Measurements from ENCODE around the gene TMEM235.

Gene TMEM235

DNA sequence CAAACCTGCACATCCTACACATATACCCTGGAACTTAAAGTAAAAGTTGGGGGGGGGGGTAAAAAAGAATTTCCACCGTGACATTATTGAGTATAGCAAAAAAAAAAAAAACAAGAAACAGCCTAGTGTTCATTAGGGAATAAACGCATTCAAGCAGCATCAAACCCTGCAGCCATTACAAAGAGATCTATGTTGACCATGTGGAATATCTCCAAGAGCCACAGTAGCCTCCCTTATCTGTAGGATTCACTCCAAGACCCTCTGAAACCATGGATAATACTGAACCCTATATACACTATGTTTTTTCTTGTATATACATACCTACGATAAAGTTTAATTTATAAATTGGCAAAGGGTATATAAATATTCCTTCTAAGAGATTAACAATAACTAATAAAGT lies 22.9 kb upstream of the TMEM235 start:
- TF ChIP-seq, protein P1, sequence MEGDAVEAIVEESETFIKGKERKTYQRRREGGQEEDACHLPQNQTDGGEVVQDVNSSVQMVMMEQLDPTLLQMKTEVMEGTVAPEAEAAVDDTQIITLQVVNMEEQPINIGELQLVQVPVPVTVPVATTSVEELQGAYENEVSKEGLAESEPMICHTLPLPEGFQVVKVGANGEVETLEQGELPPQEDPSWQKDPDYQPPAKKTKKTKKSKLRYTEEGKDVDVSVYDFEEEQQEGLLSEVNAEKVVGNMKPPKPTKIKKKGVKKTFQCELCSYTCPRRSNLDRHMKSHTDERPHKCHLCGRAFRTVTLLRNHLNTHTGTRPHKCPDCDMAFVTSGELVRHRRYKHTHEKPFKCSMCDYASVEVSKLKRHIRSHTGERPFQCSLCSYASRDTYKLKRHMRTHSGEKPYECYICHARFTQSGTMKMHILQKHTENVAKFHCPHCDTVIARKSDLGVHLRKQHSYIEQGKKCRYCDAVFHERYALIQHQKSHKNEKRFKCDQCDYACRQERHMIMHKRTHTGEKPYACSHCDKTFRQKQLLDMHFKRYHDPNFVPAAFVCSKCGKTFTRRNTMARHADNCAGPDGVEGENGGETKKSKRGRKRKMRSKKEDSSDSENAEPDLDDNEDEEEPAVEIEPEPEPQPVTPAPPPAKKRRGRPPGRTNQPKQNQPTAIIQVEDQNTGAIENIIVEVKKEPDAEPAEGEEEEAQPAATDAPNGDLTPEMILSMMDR (IDR thresholded peaks at IDR 0.05) = no peak

DNA sequence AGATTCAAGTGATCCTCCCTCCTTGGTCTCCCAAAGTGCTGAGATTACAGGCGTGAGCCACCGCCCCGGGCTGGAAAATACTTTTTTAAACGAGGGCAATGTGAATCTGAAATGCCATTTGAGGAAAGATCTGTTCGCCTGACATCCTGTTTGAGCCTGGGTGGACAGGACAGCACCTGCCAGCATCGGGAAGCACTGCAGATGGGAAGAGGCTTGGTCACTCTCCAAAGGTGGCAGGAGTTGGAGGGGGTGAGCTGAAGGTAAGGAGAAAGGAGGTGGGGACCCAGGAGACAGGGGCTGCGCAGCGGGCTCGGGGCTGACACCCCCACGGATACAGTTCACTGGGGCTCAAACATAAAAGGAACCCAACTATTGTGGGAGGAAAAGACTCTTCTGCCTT lies 21.3 kb upstream of the TMEM235 start:
- TF ChIP-seq, protein P1 (IDR thresholded peaks at IDR 0.05) = no peak

DNA sequence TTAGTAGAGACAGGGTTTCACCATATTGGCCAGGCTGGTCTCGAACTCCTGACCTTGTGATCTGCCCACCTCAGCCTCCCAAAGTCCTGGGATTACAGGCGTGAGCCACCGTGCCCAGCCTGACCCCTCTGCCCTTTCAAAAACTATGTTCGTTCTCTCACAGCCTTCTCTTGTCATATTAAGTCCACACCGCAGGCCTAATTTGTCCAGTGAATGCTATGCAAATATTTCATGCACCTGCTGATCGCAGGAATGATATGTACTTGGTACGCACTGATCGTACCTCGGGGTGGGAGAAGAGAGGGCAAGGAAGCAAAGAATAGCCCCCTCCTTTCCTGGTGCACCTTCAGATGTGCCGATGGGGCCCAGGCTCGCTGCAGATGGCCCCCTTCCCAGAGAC lies 20.4 kb upstream of the TMEM235 start:
- TF ChIP-seq, protein P1 (IDR thresholded peaks at IDR 0.05) = no peak

DNA sequence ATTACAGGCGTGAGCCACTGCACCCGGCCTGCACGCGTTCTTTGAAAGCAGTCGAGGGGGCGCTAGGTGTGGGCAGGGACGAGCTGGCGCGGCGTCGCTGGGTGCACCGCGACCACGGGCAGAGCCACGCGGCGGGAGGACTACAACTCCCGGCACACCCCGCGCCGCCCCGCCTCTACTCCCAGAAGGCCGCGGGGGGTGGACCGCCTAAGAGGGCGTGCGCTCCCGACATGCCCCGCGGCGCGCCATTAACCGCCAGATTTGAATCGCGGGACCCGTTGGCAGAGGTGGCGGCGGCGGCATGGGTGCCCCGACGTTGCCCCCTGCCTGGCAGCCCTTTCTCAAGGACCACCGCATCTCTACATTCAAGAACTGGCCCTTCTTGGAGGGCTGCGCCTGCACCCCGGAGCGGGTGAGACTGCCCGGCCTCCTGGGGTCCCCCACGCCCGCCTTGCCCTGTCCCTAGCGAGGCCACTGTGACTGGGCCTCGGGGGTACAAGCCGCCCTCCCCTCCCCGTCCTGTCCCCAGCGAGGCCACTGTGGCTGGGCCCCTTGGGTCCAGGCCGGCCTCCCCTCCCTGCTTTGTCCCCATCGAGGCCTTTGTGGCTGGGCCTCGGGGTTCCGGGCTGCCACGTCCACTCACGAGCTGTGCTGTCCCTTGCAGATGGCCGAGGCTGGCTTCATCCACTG lies 17.3 kb upstream of the TMEM235 start, which contains the start of gene BIRC5:
TSS of gene BIRC5 (plus strand) at position 238 of the 690 bp plus-strand sequence. CDS start at position 302, 64 bp downstream.
- TF ChIP-seq, protein P1 (IDR thresholded peaks at IDR 0.05) = no peak

DNA sequence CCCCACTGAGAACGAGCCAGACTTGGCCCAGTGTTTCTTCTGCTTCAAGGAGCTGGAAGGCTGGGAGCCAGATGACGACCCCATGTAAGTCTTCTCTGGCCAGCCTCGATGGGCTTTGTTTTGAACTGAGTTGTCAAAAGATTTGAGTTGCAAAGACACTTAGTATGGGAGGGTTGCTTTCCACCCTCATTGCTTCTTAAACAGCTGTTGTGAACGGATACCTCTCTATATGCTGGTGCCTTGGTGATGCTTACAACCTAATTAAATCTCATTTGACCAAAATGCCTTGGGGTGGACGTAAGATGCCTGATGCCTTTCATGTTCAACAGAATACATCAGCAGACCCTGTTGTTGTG lies 16.7 kb upstream of the TMEM235 start:
- TF ChIP-seq, protein P1 (IDR thresholded peaks at IDR 0.05) = no peak

DNA sequence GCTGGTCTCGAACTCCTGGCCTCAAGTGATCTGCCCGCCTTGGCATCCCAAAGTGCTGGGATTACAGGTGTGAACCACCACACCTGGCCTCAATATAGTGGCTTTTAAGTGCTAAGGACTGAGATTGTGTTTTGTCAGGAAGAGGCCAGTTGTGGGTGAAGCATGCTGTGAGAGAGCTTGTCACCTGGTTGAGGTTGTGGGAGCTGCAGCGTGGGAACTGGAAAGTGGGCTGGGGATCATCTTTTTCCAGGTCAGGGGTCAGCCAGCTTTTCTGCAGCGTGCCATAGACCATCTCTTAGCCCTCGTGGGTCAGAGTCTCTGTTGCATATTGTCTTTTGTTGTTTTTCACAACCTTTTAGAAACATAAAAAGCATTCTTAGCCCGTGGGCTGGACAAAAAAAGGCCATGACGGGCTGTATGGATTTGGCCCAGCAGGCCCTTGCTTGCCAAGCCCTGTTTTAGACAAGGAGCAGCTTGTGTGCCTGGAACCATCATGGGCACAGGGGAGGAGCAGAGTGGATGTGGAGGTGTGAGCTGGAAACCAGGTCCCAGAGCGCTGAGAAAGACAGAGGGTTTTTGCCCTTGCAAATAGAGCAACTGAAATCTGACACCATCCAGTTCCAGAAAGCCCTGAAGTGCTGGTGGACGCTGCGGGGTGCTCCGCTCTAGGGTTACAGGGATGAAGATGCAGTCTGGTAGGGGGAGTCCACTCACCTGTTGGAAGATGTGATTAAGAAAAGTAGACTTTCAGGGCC lies 11.9 kb upstream of the TMEM235 start:
- TF ChIP-seq, protein P1 (IDR thresholded peaks at IDR 0.05) = no peak

DNA sequence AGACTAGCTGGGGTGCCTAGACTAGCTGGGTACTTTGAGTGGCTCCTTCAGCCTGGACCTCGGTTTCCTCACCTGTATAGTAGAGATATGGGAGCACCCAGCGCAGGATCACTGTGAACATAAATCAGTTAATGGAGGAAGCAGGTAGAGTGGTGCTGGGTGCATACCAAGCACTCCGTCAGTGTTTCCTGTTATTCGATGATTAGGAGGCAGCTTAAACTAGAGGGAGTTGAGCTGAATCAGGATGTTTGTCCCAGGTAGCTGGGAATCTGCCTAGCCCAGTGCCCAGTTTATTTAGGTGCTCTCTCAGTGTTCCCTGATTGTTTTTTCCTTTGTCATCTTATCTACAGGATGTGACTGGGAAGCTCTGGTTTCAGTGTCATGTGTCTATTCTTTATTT lies 8.4 kb upstream of the TMEM235 start:
- TF ChIP-seq, protein P1 (IDR thresholded peaks at IDR 0.05) = no peak

Data from LNCAP (cell line).